ENCODE results near the gene DYNC1LI2. TPM values are rescaled to one million over a fixed set of nuclear protein-coding genes. Genes with fewer than 3 reads are reported as not detected.
"Not testable (repeated sequence)": the region's sequence is repeated elsewhere in the genome, so short reads cannot be mapped to it uniquely, and the experiment has no call there.

The DYNC1LI2 gene
- 10 to 100 TPM; 76.9 to 89.6 TPM for total RNA-seq

- H3K9me3 ChIP-seq = no peaks in the 10 kb centered on the region
- H3K36me3 ChIP-seq = peaks cover 15% of the 10 kb centered on the region
- peak; percentile 70 for DNase-seq (ENCODE audit: low spot score)
- H3K4me3 ChIP-seq = peak within 1 kb of the TSS; percentile 93 to 97
- H3K27ac ChIP-seq = peak within 1 kb of the TSS; percentile 88 to 95
- H3K27me3 ChIP-seq = no peaks in the 10 kb centered on the region
- H3K4me1 ChIP-seq = peaks cover 0 to 29% of the 10 kb centered on the region in 2 donors
- TF ChIP-seq CTCF (IDR thresholded peaks at IDR 0.05) = peak; percentile 92 to 97
Measured at GRCh38 chr16:66751303-66751991, at the start of gene DYNC1LI2. DYNC1LI2 (minus strand) TSS chr16:66751609; CDS start chr16:66751591, 18 bp downstream.

GRCh38 chr16:66800856-66801255, 49.4 kb upstream of the DYNC1LI2 start:
- DNase-seq (ENCODE audit: low spot score) = no peak

GRCh38 chr16:66798161-66798560, 46.8 kb upstream of the DYNC1LI2 start:
- no peak for TF ChIP-seq CTCF (IDR thresholded peaks at IDR 0.05)
- Histone ChIP-seq H3K4me3 (no peak overlapping the region), H3K9me3 (no peaks in the 10 kb centered on the region), H3K27me3 (no peaks in the 10 kb centered on the region), H3K36me3 (peaks cover 20% of the 10 kb centered on the region), H3K4me1 (no peaks in the 10 kb centered on the region), H3K27ac (no peak overlapping the region)
- DNase-seq (ENCODE audit: low spot score) = no peak

More at GRCh38 chr16:66800856-66801255, 49.4 kb upstream of the DYNC1LI2 start:
- Histone ChIP-seq H3K27ac (no peak overlapping the region), H3K27me3 (no peaks in the 10 kb centered on the region), H3K9me3 (no peaks in the 10 kb centered on the region), H3K4me3 (no peak overlapping the region), H3K4me1 (no peaks in the 10 kb centered on the region), H3K36me3 (peaks cover 45% of the 10 kb centered on the region)
- no peak for TF ChIP-seq CTCF (IDR thresholded peaks at IDR 0.05)

GRCh38 chr16:66793984-66794383, 42.6 kb upstream of the DYNC1LI2 start:
- not testable (repeated sequence) for H3K27ac ChIP-seq; H3K9me3 ChIP-seq; H3K4me1 ChIP-seq; H3K4me3 ChIP-seq; DNase-seq (ENCODE audit: low spot score); H3K27me3 ChIP-seq; H3K36me3 ChIP-seq

- H3K36me3 ChIP-seq = no peaks in the 10 kb centered on the region
- H3K27ac ChIP-seq = no peak overlapping the region
- H3K27me3 ChIP-seq = no peaks in the 10 kb centered on the region
- no peaks in the 10 kb centered on the region for H3K9me3 ChIP-seq
- no peak overlapping the region for H3K4me3 ChIP-seq
- H3K4me1 ChIP-seq = no peaks in the 10 kb centered on the region
- no peak for TF ChIP-seq CTCF (IDR thresholded peaks at IDR 0.05)
- DNase-seq (ENCODE audit: low spot score) = no peak
Measured at GRCh38 chr16:66790130-66790733, 38.8 kb upstream of the DYNC1LI2 start.

- no peaks in the 10 kb centered on the region for H3K36me3 ChIP-seq
- H3K4me1 ChIP-seq = no peaks in the 10 kb centered on the region
- no peak for TF ChIP-seq CTCF (IDR thresholded peaks at IDR 0.05)
- H3K27ac ChIP-seq = no peak overlapping the region
- no peak overlapping the region for H3K4me3 ChIP-seq
- H3K9me3 ChIP-seq = no peaks in the 10 kb centered on the region
- DNase-seq (ENCODE audit: low spot score) = no peak
- no peaks in the 10 kb centered on the region for H3K27me3 ChIP-seq
Measured at GRCh38 chr16:66787427-66787826, 36.0 kb upstream of the DYNC1LI2 start.

Data from right atrium auricular region (tissue), 2 donors.